ENCODE results near the gene RETSAT. TPM values are rescaled to one million over a fixed set of nuclear protein-coding genes. Genes with fewer than 3 reads are reported as not detected.

Gene RETSAT
- total RNA-seq, 1 experiment from 2014 or later: 32.3 TPM

- Histone ChIP-seq H3K4me3 (ENCODE audit: low read depth, low read length) (peak within 1 kb of the TSS; percentile 93), H3K36me3 (ENCODE audit: control insufficient read depth, insufficient read depth, low read length) (peaks cover 5% of the 10 kb centered on the region; the same call in 1 of the 2 replicates), H3K9me3 (no peaks in the 10 kb centered on the region), H3K4me1 (peaks cover 25% of the 10 kb centered on the region), H3K27me3 (replicated peaks; ENCODE audit: control insufficient read depth, insufficient read depth, low read length) (no peaks in the 10 kb centered on the region)
- BruUV-seq (replicated peaks): TSS peak; percentile 93
- Mint-ChIP-seq H3K9me3 (ENCODE audit: unreplicated experiment) (peaks cover 7% of the 10 kb centered on the region), H3K27ac (ENCODE audit: unreplicated experiment) (peak within 1 kb of the TSS; percentile 97), H3K36me3 (ENCODE audit: insufficient read depth, unreplicated experiment) (peaks cover 46% of the 10 kb centered on the region), H3K4me1 (ENCODE audit: low read depth, unreplicated experiment) (peaks cover 22% of the 10 kb centered on the region), H3K27me3 (ENCODE audit: insufficient read depth, unreplicated experiment) (no peaks in the 10 kb centered on the region), H3K4me3 (ENCODE audit: unreplicated experiment) (peak within 1 kb of the TSS; percentile 86)
- ChIA-PET CTCF (interaction anchor here (1.2 kb wide), 1 partner anchor 27 kb away, joined by 4 read pairs; the partner anchor contains the start of gene ELMOD3), POLR2A (interaction anchor here (0.6 to 2.5 kb wide), 8 partner anchors 11 to 719 kb away, joined by 3 to 18 read pairs (median 6); partner anchors contain the start of genes ELMOD3, MAT2A, RETSAT and SH2D6)
- intact Hi-C loops (cut with micrococcal nuclease; ENCODE audit: unreplicated experiment): loop anchor here (5.0 kb wide), 1 partner anchor 209 kb away; the partner anchor contains the start of gene MAT2A
- peak; percentile 91 to 94 for DNase-seq
- TF ChIP-seq CTCF (IDR thresholded peaks at IDR 0.05; ENCODE audit: insufficient read depth in 1 of 2, low read depth in 1 of 2, low read length in 1 of 2, severe bottlenecking in 1 of 2, unreplicated experiment in 1 of 2): peak in 1 of 2 experiments; percentile 14
Observed at GRCh38 chr2:85327822-85328617, 26.3 kb downstream of the RETSAT start, which contains the start of gene TGOLN2. TGOLN2 (minus strand) TSS chr2:85327989; CDS start chr2:85327962, 27 bp downstream.

GRCh38 chr2:85327160-85327821 is 27.0 kb downstream of the RETSAT start:
- Histone ChIP-seq H3K4me1 (peaks cover 25% of the 10 kb centered on the region), H3K27me3 (replicated peaks; ENCODE audit: control insufficient read depth, insufficient read depth, low read length) (no peaks in the 10 kb centered on the region), H3K4me3 (ENCODE audit: low read depth, low read length) (peak overlapping the region; percentile 93), H3K9me3 (no peaks in the 10 kb centered on the region), H3K36me3 (ENCODE audit: control insufficient read depth, insufficient read depth, low read length) (peaks cover 5% of the 10 kb centered on the region; the same call in 1 of the 2 replicates)
- no TSS peak for BruUV-seq (replicated peaks)
- DNase-seq: peak in 1 of 2 experiments; percentile 36
- no peak for TF ChIP-seq CTCF (IDR thresholded peaks at IDR 0.05; ENCODE audit: insufficient read depth in 1 of 2, low read depth in 1 of 2, low read length in 1 of 2, severe bottlenecking in 1 of 2, unreplicated experiment in 1 of 2)
- Mint-ChIP-seq H3K4me3 (ENCODE audit: unreplicated experiment) (peak overlapping the region; percentile 86), H3K9me3 (ENCODE audit: unreplicated experiment) (peaks cover 7% of the 10 kb centered on the region), H3K4me1 (ENCODE audit: low read depth, unreplicated experiment) (peaks cover 22% of the 10 kb centered on the region), H3K36me3 (ENCODE audit: insufficient read depth, unreplicated experiment) (peaks cover 53% of the 10 kb centered on the region), H3K27ac (ENCODE audit: unreplicated experiment) (peak overlapping the region; percentile 97), H3K27me3 (ENCODE audit: insufficient read depth, unreplicated experiment) (no peaks in the 10 kb centered on the region)
- ChIA-PET POLR2A (interaction anchor here (0.6 to 2.5 kb wide), 6 partner anchors 9 to 216 kb away, joined by 3 to 18 read pairs (median 8); partner anchors contain the start of genes ELMOD3, MAT2A, RETSAT and SH2D6), CTCF (interaction anchor here (0.7 to 1.2 kb wide), 2 partner anchors 27 to 278 kb away, joined by 3 to 4 read pairs; partner anchors contain the start of gene ELMOD3)
- intact Hi-C loops (cut with micrococcal nuclease; ENCODE audit: unreplicated experiment): loop anchor here (5.0 kb wide), 1 partner anchor 210 kb away; the partner anchor contains the start of gene MAT2A
